ENCODE measurements around the gene RBFOX1. TPM values are rescaled to one million over a fixed set of nuclear protein-coding genes. Genes with fewer than 3 reads are reported as not detected.

RBFOX1 gene
- total and polyA plus RNA-seq, 11 donors: 13.4 to 68.1 (median 48.2) TPM

DNA sequence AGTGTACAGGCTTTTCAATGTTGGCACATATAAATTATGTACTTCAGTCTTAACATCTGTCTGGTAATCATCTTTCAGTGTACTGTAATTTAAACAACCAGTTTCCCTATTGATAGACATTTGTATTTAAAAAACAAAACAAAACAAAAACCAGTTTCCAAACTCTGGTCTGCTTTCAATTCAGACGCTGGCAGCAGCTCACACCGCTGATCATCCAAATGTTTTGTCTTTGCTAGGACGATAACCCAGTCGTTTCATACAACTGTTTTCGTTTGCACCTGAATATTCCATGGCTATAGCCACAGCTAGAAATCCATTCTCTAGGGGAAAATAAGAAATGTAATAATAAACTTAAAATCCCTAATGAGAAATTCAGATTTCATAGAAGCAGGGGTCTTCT, 47.8 kb downstream of the RBFOX1 start:
- intact Hi-C loops (cut with DNase I): no loop called here
- peaks cover 0 to 45% (median 6%) of the 10 kb centered on the region in 12 donors for H3K4me1 ChIP-seq
- ATAC-seq (no peak), DNase-seq (no peak)
- TF ChIP-seq CTCF (IDR thresholded peaks at IDR 0.05): no peak
- no peak for TF ChIP-seq POLR2A (IDR thresholded peaks at IDR 0.05)
- H3K27me3 ChIP-seq: no peaks in the 10 kb centered on the region
- H3K4me3 ChIP-seq: no peak overlapping the region
- no peaks in the 10 kb centered on the region for H3K9me3 ChIP-seq
- WGBS, 4 donors: 47 to 57% (median 50%) methylated on average over 5 of the region's 5 CpGs
- no peaks in the 10 kb centered on the region for H3K36me3 ChIP-seq
- H3K27ac ChIP-seq: no peak overlapping the region

- TF ChIP-seq POLR2A (IDR thresholded peaks at IDR 0.05): no peak
- TF ChIP-seq CTCF (IDR thresholded peaks at IDR 0.05): no peak
Observed at GRCh38 chr16:7380911-7381310, 48.3 kb downstream of the RBFOX1 start.

GRCh38 chr16:7381671-7382070, 49.0 kb downstream of the RBFOX1 start:
- 76 to 79% (median 78%) methylated on average over 6 of the region's 6 CpGs for WGBS, 4 donors
- Histone ChIP-seq H3K27ac (no peak overlapping the region), H3K4me1 (peaks cover 0 to 34% (median 6%) of the 10 kb centered on the region in 12 donors), H3K36me3 (no peaks in the 10 kb centered on the region), H3K9me3 (no peaks in the 10 kb centered on the region), H3K27me3 (no peaks in the 10 kb centered on the region), H3K4me3 (no peak overlapping the region)
- peak in 1 of 4 donors; percentile 38 for ATAC-seq
- DNase-seq: no peak
- intact Hi-C loops (cut with DNase I): no loop called here
- TF ChIP-seq CTCF (IDR thresholded peaks at IDR 0.05): no peak
- no peak for TF ChIP-seq POLR2A (IDR thresholded peaks at IDR 0.05)

More at GRCh38 chr16:7380911-7381310, 48.3 kb downstream of the RBFOX1 start:
- Histone ChIP-seq H3K9me3 (no peaks in the 10 kb centered on the region), H3K36me3 (no peaks in the 10 kb centered on the region), H3K27ac (no peak overlapping the region), H3K4me1 (peaks cover 0 to 40% (median 6%) of the 10 kb centered on the region in 12 donors), H3K4me3 (no peak overlapping the region), H3K27me3 (no peaks in the 10 kb centered on the region)
- DNase-seq (no peak), ATAC-seq (peak in 1 of 4 donors; percentile 34)
- intact Hi-C loops (cut with DNase I): no loop called here
- 47 to 66% (median 53%) methylated on average over 3 of the region's 3 CpGs for WGBS, 4 donors

DNA sequence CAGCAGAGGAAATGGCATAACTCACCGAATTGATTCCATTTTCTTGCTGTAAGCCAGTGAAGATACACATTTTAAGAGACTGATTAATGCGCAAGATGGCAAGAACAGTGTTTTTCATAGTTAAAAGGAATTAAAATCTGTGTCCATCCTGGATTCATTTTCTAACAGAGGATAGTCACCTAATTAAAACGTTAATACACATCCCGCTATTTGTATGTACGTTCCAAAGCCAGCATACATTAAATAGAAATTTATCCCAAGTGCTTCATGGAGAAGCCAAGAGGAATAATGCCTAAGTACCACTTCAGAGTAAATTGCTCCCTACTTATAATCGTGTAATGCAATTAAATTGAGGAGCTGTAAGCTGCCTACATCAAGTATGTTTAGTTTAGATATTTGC, 49.9 kb downstream of the RBFOX1 start:
- Histone ChIP-seq H3K4me1 (peaks cover 0 to 26% (median 6%) of the 10 kb centered on the region in 12 donors), H3K27me3 (no peaks in the 10 kb centered on the region), H3K27ac (no peak overlapping the region), H3K9me3 (no peaks in the 10 kb centered on the region), H3K4me3 (no peak overlapping the region), H3K36me3 (no peaks in the 10 kb centered on the region)
- no peak for TF ChIP-seq POLR2A (IDR thresholded peaks at IDR 0.05)
- TF ChIP-seq CTCF (IDR thresholded peaks at IDR 0.05): no peak
- 64 to 81% (median 76%) methylated on average over 6 of the region's 6 CpGs for WGBS, 4 donors
- DNase-seq (no peak), ATAC-seq (no peak)
- intact Hi-C loops (cut with DNase I): no loop called here

Data from heart left ventricle (tissue), 16 donors.